HG03378 (cell line): ENCODE measurements around the gene TNRC6B.

Experiments used
- ATAC-seq: cut with Tn5 transposase; IDR thresholded peaks from one replicate; pipeline ENCODE4 v1.9.1; 2021; ENCODE audit warnings: mild to moderate bottlenecking, moderate library complexity; ENCODE audit not compliant: unreplicated experiment

Gene TNRC6B

DNA sequence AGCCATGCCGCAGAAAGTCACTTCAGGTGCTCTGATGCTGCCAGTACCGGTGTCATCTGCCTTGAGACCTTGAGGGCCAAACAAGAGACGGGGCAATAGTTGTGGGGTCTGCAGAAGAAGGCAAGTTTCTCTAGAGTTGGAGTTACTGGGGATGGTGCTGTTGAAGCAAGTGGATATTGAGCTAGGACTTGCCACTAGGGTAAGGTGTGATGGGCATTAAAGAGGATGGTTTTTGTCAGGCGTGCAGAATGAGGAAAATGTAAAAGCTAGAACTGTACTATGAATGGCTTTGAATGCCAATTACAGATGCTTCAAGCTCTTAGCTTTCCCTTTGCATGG, 61.6 kb downstream of the TNRC6B start:
- ATAC-seq, result no peak

DNA sequence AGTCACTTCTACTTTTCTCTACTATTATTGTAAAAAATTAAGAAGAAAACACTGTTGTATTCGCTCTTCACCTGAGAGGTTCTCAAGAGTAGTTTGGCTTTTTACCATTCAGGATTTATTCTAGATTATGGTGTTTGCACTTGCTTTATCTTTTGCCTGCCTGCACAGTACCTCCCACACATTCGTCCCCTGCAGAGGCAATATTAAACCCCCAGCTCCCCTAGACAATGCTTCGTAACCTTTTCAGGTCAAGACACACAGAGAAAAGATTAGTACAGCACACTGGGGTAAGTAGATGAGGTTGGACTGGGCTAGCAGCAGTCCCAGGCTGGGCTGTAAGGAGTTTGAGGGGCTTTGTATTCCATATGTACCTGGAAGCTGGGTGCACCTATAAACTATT, 62.4 kb downstream of the TNRC6B start:
- ATAC-seq, result no peak

DNA sequence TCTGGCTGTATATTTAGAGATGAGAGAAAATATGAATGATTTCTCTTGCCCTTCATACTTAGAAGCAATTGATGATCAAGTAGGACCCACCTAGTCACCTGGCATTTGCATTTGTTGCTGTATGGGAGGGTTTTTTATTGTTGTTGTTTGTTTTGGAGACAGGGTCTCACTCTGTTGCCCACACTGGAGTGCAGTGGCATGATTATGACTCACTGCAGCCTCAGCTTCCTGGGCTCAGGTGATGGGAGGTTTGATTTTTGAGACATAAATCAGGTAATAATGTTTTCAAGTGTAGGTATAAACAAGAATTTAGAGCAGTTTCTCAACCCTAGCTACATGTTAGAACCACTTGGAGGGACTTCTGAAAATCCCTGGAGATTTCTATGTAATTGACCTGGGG, 63.0 kb downstream of the TNRC6B start:
- ATAC-seq, result no peak

DNA sequence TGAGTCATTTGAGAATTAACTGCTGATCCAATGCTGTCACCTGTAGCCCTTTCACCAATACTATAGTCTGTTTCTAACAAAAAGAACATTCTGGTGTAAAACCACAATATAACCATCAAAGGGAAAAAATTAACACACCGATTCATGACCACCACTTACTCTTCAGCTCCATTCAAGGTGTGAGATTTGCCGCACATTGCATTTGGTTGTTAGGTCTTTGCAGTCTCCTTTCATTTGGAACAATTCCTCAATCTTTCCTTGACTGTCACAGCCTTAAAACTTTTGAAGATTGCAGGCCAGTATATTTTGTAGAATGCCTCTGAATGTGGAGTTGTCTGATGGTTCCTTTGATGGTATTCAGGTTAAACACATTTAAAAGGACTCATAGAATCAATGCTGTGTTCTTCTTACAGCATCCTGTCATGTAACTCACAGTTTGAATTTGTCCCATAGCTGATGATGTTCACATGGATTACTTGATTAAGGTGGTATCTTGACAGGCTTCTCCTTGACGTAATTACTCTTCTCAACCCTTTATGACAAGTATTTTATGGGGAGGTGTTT, 63.6 kb downstream of the TNRC6B start:
- ATAC-seq, result no peak

DNA sequence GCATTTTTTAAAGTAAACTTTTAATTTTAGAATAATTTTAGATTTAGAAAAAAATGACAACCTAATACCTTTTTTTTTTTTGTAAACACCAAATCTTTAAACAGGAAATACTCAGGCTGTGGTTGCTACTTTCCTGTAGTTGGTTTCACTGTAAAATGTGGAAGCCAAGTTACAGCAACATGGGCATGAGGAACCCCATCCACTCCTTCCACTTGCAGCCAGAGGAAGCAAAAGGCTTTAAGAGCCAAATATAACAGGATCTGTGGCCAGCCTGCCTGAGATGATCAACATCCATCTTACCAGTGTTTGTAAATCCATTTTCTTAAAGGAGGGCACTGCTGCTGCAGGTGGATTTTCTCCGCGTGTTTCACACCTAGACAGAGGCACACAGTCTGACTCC, 66.2 kb downstream of the TNRC6B start:
- ATAC-seq, result no peak

DNA sequence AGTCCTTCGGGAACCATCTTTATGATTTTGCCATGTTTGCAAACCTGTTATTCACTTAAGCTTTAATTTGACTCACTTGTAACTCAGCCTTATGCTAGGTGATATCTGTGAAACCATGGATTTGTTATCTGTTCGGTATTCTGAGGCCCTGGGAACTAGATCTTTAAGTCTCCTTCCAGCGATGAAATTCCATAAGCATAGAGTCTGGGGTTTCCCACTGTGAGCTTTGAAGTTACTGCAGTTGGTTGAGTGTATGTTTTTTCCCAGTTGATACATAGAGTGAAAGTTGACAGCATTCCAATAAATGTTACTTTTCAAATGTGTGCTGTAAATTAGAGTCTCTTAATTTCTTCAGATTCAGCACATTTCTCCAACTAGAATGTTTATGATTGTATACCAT, 66.9 kb downstream of the TNRC6B start:
- ATAC-seq, result no peak

DNA sequence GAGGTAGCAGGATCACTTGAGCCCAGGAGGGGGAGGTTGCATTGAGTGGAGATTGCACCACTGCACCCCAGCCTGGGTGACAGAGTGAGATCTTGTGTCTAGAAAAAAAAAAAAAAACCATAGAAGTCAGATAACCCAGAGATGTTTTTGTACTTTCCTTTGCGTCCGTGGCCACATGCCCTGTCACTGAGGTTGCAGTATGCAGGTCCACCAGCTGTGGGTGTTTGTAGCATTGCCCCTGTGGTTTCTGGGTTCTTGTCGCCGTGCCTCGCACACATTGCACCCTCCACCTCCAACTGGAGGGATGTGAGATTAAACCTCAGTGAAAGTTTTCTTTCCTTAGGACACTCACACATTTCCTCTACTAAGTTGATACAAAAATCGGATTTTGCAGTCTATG, 70.3 kb downstream of the TNRC6B start:
- ATAC-seq, result no peak

DNA sequence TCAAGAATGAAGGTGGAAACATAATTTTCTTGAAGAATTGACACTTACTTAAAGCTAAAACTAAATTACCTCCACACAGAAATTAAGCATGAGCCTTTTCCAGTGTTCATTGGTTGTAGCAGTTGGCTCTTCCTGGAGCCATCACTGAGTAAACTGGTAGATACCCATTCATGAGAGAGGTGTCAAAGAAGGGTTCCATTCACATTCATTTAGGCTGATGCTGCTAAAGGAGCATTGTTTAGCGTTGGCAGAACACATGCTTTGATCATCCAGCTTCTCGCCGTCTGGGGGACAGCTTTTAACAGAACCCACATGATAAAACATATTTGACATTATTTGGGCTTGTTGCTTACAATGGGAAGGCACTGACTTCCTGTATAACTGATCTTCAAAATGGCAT, 71.6 kb downstream of the TNRC6B start:
- no peak for ATAC-seq

DNA sequence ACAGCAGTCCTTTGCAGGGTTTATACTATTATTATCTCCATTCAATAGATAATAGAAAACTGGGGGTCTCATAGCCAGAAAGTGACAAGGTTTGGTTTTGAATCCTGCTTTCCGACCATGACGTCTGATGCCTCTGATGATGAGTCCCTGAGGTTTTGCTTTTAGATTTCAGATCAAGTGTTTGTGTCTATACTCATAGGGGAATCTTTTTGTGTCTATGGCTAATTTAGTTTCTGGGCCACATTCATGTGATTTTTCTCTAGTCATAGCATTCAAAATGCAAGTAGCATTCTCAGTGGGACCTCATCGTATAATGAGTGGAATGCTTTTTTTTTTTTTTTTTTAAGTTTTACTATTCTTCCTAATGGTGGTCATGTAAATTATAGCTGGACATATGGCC, 72.9 kb downstream of the TNRC6B start:
- no peak for ATAC-seq

DNA sequence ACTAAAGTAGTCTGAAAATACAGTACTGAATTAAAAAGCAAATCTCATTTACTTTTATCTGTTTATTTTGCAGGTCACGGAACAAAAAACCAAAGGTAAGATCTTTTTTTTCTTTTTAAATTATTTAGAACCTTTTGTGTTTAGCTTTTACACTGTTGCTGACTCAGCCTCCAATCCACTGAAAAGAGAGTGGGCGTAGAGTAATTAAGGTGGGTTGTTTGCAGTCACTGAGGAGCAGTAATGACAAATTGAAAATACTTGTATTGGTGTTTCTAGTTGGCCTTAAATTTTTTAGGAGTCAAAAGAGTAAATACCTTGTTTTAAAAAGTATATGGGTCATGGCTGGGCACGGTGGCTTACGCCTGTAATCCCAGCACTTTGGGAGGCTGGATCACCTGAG, 73.4 kb downstream of the TNRC6B start:
- no peak for ATAC-seq

DNA sequence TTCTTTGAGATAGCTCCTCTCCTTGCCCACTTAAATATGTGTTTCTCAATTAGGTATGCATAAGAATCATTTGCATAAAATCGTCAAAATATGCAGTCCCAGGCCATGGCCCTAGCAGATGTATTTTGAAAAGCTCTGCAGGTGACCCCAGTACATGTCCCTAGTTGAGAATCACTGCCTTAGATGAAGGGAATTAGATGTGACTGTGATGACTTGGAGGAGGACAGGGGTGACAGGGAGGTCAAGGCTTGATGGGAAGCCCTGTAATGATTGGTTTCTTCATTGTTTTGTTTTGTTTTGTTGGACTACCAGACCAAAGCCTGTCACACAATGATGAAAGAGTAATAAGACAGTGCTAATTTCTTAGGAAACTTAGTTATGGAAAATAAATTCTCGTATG, 74.4 kb downstream of the TNRC6B start:
- ATAC-seq, result no peak

DNA sequence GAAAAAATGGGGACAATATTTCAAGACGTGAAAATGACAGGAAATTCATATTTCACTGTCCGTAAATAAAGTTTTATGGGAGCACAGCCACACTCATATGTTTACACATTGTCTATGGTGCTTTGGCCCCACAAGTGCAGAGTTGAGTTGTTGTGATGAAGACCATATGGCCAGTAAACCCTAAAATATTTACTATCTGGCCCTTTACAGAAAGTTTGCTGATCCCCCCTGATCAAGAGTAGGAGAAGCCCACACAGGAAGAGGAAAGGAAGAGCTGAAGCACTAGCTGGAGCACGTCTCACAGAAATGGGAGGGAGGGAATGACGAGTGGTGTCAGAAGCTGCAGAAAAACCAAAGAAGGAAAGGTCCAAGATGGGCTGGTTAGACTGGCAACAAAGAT, 78.8 kb downstream of the TNRC6B start:
- no peak for ATAC-seq

DNA sequence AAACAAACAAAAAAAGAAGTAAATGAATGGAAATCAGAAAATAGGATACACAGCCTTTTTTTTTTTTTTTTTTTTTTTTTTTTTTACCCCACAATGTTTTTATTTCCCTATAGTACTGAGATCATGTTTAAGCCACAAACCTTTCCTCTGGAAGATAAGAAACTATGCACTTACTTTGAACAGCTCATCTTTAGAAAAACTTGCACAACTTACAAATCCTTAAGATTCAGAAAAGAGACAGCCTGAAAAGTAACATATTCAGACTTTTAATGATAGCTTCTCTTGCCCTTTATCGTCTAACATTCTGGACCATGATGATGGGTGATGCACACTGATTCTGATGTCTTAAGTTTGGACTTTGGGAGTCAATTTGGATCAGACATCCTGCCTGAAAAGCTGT, 80.3 kb downstream of the TNRC6B start:
- ATAC-seq, result no peak

DNA sequence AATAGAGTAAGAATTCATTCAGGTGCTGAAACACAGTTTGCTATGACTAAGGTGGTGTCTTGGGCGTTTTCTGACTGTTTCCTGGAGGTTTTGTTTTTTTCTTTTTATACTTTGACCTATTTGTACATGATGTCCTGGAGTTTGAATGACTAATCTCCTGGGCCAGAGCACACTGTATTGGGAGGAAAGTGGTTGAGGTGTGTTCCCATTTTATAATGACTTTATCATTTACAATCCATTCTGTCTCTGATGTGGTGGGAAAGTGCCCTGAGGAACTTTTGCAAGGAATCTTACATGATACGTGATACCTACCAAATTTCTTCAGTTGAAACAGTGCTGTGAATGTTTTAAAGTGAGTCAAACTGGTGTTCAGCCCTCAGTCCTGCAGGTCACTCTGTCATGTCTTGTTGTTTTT, 80.8 kb downstream of the TNRC6B start:
- ATAC-seq, result no peak

DNA sequence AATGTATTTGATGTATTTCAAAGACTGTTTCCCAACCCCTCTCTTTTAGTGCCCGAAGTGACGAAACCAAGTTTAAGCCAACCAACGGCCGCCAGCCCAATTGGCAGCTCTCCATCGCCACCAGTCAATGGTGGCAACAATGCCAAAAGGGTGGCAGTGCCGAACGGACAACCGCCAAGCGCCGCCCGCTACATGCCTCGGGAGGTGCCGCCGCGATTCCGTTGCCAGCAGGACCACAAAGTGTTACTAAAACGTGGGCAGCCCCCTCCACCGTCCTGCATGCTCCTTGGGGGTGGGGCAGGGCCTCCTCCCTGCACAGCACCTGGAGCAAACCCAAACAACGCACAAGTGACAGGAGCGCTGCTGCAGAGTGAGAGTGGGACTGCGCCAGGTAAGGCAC, 84.1 kb downstream of the TNRC6B start:
- no peak for ATAC-seq

DNA sequence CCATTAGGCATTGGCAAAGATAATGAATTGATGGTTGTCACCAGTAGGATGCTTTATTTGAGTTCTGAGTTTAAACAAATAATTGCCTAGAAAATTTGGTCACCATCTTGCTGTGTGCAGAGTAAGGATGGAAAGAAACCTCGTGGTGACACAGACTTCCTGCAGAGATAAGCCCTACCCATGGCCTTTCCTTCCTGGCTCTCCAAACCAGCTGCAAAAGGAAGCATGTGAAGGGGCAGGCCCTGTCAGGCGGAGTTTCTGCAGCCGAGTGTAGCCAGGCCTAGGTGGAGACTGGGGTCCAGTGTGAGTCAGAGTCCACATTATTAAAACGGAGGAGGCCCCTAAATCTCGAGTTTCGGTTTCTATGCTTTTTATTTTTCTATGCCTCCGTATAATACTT, 85.5 kb downstream of the TNRC6B start:
- ATAC-seq, result no peak

DNA sequence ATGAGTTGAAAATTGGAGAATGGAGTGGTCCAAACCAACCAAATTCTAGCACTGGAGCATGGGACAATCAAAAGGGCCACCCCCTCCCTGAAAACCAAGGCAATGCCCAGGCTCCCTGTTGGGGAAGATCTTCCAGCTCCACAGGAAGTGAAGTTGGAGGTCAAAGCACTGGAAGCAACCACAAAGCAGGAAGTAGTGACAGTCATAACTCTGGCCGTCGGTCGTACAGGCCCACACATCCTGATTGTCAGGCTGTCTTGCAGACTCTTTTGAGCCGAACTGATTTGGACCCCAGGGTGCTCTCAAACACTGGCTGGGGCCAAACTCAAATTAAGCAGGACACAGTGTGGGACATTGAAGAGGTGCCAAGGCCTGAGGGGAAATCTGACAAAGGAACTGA, 88.1 kb downstream of the TNRC6B start:
- no peak for ATAC-seq

DNA sequence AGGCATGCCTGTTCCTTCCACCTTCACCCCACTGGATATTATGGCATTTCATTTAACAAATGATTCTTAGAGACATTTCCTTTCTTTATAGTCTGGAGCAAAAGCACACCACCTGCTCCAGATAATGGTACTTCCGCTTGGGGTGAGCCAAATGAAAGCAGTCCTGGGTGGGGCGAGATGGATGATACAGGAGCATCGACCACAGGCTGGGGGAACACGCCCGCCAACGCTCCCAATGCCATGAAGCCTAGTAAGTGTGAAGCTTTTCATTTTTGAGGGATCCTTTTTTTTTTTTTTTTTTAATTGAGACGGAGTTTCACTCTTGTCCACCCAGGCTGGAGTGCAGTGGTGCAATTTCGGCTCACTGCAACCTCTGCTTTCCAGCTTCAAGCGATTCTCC, 92.3 kb downstream of the TNRC6B start:
- ATAC-seq, result no peak

DNA sequence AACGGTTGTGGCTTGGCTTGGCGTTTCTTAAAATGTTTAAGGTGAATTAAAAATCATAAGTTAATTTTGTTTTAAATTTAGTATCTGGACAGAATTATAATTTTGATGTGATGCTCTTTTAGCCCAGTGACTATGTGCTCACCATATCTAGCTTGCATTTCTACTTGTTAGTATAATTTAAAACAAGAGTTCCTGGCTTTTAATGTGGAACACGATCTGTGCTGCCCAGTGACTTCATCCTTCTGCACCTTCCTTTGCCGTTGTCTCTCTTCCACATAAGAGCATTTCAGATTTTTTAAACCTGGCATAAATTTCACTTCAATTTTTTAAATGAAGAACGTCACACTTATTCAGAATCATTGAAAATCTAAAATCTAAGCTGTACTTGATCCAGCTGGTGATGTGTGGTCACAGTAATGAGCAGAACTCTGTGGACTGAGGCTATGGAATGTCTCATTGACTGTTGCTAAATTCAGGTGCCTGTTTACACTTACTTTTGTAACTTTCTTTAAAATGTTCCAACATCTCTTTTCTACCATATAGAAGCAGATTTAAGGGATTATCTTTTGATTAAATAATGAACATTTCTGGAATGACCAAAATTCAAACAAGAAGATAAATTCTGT, 93.1 kb downstream of the TNRC6B start:
- no peak for ATAC-seq

DNA sequence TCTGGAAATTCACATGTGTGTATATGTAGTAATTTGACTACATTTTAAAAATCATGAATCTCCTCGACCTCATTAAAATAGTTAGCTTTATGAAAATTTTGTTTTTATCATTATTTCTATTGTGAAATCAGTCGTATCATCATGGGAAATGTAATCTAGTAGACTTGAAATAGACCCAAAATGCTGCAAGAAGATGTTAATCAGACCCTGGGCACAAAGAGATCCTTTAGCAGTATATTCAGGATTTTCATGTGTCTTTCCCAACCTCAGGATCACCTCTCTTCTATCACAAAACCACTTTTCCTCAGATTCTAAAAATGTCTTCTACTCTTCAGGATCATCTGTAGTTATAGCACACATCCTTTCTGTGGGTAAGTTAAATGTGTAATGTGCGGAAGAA, 93.7 kb downstream of the TNRC6B start:
- no peak for ATAC-seq

DNA sequence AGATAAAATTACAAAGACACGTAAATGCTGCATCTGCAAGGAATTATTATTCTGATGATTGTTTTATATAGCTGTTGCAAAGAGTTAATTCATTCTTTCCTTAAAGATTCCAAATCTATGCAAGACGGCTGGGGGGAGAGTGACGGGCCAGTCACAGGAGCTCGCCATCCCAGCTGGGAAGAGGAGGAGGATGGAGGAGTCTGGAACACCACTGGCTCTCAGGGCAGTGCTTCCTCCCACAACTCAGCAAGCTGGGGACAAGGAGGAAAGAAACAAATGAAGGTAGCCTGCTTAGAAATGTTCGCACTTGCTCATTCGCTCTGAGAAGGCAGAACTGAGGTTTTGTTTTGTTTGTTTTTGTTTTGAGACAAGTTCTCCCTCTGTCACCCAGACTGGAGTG, 95.6 kb downstream of the TNRC6B start:
- ATAC-seq, result no peak

DNA sequence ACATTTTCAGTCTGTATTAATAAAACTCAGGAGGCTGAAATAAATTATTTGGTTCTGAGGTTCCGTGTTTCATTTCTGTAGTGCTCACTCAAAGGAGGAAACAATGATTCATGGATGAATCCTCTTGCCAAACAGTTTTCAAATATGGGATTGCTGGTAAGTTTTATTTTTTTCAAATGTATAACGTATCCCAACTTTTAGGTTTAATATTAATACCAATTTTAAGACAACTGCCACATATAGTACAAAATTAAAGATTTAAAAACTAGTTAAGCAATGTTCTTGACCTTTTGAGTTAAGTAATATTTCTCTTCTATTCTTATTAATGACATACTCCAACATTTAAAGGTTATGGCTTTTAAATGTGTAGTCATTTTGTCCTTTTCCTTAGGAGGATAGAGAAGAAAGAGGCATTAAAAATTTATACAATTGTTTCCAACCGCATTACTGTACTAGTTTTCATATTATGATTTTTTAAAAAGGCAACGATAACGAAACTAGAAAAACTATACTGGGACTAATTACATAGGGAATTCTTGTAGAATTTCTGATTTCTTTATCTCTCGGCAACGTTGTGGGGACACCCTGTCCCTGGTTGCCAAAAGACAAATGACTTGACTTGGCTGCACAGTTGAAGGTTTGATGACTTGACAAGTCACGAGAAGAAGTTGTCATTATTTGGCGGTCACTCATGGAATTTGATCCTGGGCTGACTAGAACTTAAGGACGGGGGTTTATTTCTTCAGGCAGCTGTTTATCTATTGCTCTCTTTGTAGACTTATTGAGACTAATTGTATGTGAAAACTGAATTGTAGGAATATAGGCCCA, 99.5 kb downstream of the TNRC6B start:
- no peak for ATAC-seq

DNA sequence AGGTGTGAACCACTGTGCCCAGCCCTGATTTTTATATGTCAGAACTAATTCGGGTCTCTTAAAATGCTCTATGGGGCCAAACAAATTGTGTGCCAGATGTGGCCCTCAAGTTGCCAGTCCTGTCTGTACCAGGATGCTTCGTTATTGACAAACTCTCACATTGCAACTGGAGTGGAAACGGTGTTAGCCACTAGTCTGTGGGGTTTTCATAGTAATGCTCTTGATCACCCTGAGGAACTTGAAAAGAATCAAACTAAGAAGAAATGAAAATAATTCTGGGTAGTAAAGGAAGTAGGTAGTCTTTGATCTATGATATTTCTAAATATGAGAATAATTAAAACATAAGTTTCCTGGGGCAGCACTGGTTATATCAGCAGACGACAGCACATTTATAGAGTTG, 101.3 kb downstream of the TNRC6B start:
- no peak for ATAC-seq
